HG03139 (cell line): ENCODE measurements around the gene CYTIP.

ENCODE experiments used
- ATAC-seq: cut with Tn5 transposase; IDR thresholded peaks from one replicate; pipeline ENCODE4 v1.9.1; 2021; ENCODE audit not compliant: unreplicated experiment

The CYTIP gene

DNA sequence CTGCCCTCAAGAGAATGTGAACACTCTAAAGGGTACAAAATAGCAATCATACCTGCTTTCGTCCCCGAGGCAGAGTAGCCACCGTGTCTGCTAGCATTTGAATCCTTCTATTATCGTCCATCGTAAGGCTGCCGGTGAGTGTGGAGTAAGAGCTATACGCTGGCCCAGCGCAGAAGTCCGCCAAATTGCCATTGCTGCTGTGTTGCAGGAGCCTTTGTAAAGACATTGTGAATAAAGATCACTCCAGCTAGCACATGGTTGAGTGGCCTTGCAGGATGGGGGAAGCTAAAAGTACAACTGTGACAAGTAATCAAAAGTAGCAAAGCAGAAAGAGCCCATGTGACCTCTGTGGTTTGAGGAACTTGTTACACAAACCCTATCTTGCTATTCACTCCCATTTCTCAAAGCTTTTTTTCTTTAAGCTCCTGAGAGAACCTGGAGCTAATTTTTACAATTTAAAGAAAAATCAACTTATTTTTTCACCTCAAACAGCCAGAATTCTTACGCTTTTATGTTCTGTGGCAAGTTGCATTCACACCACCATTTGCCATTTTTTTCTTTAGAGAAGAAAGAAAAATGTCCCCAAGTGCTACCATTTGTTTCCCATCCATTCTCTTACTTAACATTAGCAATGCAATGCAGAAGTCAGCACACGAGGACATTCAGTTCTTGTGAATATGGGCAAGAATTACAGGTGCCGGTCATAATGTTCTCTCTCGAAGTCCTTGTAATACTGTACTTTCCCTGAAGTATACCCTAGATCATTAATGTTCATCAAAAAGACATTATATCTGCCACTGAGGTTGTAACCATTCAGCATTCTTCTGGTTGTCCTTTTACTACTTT, at the start of gene CYTIP:
CYTIP (minus strand) TSS at position 295 of the 846 bp plus-strand sequence; CDS start at position 226, 69 bp downstream.
- peak; percentile 40 for ATAC-seq

DNA sequence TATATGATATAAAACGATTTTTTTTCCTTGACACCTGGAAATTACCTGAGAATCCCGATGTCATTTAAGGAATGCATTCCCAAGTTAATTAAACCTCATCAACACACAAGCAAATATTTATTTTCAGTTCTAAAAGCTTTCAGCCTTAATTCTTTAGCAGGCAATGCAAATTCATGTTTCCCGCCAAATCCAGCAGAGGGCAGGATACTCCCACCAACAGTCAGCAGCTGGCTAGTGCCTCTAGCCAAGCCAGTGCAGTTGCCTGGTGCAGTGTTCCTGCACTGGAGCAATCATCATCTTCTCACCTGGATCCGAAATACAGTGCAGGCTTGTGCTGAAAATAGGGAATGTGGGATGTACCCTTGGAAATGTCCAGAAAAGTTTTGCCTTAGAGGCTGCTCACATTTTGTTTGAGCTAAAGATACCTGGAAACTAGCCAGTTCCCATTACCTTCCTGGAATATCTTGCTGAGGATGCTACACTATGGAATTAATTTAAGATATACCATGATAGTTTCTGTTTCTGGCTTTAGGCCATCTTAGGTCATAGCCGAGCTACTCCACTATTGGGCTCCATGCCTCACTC, 48.4 kb upstream of the CYTIP start:
- peak; percentile 96 for ATAC-seq

DNA sequence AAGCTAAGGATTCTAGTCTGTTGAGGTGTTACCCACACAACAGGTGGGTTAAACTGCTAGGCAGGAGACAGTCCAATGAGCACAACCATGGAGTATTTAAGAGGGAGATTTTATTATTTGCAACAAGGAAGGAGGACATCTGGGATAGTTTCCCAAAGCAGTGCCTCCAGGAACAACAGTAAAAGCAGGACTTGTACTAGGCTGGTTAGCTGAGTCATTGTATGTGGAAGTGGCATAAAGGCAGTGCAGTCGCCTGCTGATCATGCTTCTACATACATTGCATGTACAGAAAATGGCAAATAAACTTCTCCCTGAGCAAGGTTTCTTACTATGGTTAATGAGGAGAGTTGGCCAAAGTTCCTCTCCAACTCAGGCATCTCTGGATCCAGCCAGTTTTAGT, 46.1 kb upstream of the CYTIP start:
- no peak for ATAC-seq

DNA sequence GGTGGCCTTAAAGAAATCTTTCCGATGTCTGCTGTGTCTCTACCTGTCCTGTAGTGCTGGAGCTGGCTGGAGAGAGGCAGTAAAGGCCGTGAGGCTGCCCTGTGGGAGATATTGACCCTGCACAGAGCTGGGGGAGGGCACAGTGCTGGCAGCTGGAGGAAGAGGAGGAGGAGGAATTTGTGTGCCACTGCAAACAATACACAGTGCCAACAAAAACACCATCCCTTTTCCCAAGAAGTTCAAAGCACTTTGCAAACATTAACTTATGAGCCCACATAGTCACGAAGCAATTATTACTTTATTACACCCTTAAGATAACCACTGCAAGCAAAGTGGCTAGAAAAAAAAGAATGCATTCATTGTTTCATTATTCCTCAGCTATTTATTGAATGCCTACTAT, 45.0 kb upstream of the CYTIP start:
- ATAC-seq, result no peak

DNA sequence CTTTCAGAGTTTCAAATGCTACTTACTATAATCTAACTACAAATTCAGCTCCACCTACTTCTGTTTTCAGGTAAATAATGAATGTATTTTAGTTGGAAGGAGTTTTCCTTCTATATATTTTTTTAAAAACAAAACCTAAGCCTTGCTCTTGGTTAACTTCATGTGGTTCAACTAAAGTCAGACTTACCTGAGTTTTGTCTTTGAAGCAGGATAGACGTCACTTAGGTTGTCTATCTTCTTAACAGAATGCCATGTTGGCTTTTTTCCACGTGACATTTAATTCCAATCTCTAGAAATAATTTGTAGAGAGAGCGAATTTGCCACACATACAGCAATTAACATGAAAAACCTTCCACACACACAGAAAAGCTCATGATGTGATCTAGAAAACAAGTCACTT, 43.9 kb upstream of the CYTIP start:
- no peak for ATAC-seq

DNA sequence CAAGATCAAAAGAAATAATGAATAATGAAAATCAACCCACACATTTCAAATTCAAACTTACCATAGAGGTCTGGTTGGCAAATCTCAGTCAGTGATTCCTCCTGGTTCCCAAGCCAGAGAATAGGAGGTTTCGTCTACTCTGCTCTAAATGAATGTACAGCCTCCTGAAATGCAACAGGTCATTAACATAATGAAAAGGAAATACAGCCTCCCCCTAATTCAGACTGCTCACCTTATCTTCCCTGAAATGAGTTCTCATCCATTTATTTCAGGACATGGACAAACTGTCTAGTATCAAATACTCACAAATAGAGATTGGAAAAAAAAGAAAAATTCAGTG, 43.4 kb upstream of the CYTIP start:
- no peak for ATAC-seq

DNA sequence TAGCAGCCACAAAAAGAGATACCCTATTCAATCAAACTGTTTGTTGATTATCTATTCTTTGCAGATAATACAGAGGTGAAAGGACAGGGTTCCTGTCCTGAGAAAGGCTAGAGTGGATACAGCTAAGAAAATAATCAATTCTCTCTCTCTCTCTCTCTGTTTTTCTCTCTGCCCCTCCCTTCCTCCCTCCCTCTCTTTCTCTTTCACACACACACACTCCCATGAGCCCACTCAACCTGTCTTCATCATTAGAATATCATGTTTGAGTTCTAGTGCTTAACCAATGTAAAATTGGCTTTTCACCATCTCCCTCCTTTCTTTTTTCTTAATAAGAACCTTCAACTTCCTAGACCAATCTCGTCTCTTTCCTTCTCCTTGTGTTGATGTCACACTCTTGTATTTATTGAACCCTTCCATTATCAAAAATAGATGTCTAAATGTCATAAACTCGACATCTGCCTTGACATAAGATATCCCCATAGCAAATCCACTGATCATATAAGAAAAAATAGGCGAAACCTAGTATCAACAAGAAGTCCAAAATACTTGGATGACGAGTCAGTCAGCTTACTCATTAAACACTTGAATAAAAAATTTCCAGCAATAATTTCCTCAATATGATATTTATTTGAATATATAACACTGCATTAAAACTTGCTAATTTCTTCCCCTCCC, 42.8 kb upstream of the CYTIP start:
- ATAC-seq, result no peak

DNA sequence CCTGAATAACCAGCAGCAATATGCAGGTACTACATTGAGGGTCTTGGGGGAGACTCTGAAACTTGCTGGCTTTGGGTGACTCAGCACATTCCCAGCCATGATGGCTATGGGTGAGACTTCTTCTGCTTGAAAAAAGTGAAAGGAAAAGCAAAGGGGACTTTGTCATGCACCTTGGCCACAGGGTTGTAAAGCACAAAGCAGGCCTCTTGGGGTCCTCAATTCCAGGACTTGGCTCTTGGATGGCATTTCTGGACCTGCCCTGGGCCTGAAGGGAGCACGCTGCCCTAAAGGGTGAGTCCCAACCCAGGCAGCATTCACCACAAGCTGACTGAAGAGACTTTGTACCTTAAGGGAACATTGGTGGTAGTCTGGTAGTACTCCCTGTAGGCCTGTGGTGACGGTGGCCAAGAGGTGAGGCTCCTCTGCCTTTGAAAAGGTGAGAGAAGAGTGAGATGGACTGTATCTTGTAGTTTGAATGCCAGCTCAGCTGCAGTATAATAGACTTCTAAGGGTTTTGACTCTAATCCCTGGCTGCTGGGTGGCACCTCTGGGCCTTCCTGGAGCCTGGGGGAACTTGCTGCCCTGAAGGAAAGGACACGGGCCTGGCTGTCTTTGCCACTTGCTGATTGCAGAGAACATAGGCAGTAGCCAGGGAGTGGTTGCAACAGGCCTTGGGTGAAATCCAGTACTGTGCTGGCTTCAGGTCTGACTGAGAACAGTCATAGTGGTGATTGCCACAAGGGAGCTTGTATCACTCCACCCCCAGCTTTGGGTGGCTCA, 36.5 kb upstream of the CYTIP start:
- peak; percentile 65 for ATAC-seq

DNA sequence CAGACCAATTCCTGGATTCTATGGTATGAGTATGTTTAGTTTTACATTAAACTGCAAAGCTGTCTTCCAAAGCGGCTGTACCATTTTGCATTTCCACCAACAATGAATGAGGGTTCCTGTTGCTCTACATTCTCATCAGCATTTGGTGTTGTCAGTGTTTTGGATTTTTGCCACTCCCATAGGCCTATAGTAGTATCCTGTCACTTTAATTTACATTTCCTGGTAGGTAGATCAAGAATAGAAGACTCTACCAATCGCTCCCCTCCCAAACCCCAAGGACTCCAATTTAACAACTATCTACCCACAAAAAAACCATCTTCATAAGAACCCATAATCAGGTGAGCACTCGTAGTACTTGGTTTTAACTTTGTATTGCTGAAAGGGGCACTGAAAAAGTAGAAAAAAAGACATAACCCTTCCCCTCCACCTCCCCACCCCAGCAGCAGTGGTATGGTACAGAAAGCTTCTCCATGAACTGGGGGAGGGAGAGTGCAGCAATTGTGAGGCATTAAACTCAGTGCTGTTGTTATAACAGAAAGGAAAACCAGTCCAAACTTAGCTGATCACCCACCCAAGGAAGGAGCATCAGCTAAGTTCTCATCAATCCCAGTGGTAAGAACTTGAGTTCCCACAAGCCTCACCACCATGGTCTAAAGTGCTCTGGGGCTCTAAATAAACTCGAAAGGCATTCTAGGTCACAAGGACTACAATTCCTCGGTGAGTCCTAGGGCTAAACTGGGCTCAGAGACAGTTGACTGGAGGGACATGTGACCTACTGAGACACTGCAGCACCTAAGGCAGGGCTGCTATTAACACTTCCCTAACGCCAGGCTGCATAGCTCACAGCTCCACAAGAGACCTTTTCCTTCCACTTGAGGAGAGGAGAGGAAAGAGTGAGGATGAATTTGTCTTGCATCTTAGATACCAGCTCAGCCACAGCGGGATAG, 35.5 kb upstream of the CYTIP start:
- ATAC-seq, result no peak

DNA sequence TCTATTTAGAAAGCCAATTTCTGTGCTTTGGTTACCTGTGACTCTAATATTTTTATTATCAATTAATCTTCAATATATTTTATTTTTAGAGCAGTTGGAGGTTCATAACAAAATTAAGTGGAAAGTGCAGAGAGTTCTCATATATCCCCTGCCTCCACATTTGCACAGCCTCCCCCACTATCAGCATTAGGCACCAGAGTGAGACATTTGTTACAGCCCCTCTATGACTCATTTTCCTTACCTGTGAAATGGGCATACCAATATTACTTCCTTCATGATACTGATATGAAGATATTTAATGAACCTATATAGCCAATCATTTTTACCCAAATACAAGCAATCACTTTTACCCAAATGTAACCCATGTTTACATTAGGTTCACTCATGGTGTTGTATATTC, 34.0 kb upstream of the CYTIP start:
- no peak for ATAC-seq

DNA sequence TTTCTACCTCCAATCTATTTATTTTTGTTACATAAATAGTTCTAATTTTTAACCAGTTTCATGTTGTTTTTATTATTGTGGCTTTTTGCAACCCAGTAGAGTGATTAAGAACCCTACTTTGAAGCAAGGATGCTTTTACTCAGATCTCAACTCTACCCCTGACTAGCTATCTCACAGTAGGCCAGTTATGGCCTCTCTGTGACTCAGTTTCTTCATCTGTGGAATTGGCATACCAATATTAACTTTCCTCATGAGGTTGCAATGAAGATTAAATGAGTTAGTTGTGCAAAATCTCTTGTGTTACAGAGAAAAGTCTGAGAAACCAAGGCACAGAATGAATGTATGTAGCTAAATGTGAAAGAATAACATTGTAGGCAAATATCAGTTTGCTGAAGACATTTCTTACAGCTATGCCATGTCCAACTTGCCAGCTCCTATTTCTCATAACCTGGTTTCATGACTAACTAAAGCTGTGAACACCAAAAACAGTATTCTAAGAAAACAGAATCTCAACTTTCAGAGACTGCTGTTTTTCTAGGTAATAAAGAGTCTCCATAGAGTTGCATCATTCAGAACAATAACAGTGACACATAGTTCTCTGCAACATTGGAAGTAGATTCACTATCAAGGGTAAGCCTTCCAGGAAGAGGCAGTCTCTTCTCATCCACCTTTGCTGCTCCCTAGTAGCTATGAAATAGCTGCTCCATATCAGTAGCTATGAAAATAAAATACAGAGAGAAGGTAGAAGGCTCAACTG, 33.2 kb upstream of the CYTIP start:
- no peak for ATAC-seq

DNA sequence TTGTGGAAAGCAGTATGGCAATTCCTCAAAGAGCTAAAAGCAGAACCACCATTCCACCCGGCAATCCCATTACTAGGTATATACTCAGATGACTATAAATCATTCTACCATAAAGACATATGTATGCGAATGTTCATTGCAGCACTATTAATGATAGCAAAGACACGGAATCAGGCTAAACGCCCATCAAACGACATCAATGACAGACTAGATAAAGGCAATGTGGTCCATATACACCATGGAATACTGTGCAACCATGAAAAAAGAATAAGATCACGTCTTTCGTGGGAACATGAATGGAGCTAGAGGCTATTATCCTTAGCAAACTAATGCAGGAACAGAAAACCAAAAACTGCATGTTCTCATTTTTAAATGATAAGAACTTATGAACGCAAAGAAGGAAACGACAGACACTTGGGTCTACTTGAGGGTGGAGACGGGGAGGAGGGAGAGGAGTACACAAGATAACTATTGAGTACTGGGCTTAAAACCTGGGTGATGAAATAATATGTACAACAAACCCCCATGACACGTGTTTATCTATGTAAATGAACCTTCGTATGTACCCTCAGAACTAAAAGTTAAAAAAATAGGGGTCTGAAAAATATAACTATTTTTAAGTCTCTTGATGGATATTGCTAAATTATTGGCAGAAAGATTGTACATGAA, 32.0 kb upstream of the CYTIP start:
- no peak for ATAC-seq

DNA sequence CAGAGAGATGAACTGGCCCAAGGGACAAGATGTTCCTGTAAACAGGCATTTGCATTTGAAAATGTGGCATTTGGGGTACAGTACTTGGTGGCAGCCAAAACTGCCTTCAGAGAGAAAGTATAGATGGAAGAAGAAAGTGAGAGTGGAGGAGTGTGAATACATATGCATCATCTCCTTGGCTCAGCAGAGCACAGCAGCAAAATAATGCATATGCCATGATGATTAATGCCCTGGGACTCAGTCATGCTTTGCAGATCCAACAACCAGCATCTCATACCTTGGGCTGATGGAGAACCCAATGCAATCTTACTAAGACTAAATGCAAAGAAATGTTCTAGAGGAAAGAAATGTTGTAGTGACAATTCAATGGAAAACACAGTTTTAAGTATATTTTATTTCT, 29.7 kb upstream of the CYTIP start:
- ATAC-seq, result no peak

DNA sequence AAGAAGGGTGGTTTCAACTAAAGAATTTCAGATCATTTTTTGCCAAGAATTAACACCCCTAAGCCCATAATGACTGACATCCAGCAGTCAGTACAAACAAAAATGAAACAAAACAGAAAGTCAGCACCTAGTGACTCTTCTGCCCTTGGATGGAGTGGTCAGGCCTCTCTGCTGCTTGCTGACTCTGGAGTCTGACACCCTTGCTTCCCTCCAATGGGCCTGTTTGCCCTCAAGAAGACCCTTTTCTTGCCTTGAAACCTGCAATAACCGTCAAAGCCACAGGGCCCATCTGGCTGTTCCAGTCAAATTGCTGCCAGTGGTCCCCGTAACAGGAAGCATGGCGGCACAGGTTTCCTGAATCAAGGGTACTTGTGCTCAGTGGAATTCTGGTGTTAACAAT, 27.2 kb upstream of the CYTIP start:
- peak; percentile 14 for ATAC-seq

DNA sequence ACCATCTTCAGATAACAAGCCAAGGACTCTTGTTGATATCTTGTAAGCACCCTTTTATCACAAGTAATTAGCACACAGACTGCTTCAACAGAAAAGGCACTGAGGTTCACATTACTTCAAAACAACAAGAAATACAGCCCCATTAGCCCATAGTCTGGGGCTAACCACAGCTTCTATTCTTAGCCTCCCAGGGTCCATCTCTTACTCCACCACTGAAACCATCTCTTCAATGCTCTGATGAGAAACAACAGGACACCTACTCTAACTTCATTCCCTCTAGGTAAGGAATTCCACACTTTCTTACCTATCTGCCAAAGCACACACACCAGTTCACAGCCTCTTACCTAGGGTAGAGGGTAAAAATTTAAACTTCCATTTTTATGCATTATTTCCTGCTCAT, 26.4 kb upstream of the CYTIP start:
- peak; percentile 53 for ATAC-seq

DNA sequence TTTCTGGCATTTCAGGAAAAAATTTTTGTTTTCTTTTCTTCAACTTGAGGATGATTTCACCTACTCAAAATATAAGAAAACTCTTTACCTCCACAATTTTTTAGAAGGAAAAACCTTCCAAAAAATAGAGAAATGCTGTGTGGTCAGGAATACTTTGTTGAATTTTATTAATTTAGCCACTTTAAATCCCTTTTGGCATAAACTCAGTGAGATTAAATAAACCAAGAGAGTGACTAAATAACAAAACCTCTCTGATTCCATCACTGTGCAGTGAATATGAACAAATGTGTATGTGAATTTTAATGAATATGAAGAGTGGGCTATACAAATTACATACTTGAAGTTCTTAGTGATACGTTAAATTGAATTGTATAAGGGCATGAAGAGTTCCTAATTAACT, 25.8 kb upstream of the CYTIP start:
- ATAC-seq, result no peak

DNA sequence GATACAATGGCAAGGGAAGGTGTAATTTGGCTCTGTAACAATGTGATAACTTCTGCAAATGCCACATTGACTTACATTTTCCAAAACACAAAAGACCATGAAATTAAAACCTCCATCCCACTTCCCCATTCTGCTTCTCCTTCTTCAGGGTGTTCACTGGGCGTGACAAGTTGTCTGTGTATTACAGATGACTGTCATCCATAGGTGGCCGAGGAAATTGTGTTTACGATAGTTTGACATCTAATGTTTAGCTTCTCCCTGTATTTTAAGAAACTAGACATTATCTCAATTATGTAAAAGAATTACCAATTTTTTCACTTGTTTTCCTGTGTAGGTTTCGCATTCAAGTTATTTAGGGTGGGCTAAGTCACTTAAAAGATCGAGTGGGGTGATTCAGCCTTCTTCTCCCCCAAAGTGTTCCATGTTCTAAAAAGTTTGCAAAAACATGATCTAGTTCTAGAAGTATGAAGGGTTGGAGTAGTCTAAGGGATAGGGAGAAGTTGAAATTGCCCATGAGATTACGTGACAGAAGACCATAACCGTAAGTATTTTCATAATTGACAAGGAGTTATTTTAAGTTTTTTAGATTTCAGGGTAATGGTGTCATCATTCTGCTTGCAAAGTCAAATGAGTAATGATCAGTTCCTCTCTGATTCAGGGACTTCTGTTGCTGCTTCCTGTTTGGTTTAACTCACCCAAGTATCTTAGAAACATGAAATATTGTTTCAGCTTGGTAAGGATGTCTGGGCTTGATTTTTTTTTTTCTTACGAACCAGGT, 25.2 kb upstream of the CYTIP start:
- peak; percentile 72 for ATAC-seq

DNA sequence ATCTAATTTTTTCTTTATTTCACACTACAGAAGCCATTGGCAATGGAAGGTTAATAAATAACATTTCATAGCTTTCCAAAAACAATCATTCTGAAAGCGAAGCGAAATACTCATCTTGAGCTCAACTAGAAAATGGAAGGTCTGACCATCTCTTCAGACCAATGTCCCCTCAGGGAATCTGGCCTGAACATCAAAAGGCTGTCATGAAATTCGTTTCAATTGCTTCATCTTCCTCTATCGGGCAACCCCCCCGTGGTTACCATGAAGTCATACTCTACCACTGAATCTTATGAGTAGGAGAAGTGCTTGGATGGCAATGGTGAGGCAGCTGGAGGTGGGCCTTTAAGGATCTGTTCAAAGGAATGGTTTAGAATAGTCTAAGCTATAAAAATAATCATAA, 22.9 kb upstream of the CYTIP start:
- ATAC-seq, result no peak
